ENCODE data around the gene ADAMTS6.
A peak's percentile ranks its signal among the peaks of the same experiment; 100 is the strongest.

ADAMTS6 gene

DNA sequence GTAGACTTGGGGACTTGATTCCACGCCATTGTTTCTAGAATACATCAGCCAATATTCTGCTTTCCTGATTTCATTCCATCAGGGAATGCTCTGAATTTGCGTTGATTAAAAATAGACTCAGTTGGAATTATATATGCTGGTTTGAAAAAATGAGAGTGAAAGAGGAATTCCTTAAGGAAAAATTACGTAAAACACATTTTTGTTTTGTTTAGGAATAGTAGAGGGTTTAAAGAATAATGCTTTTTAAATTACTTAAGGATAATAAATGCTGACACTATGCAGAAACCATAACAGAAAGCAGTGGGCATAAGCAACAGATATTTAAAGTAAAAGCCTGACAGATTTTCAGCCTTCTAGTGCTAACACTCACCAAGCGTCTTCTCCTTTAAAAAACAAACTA, 235.0 kb downstream of the ADAMTS6 start:
- H3K4me3 Mint-ChIP-seq = no peak overlapping the region
- TF ChIP-seq, protein P1, sequence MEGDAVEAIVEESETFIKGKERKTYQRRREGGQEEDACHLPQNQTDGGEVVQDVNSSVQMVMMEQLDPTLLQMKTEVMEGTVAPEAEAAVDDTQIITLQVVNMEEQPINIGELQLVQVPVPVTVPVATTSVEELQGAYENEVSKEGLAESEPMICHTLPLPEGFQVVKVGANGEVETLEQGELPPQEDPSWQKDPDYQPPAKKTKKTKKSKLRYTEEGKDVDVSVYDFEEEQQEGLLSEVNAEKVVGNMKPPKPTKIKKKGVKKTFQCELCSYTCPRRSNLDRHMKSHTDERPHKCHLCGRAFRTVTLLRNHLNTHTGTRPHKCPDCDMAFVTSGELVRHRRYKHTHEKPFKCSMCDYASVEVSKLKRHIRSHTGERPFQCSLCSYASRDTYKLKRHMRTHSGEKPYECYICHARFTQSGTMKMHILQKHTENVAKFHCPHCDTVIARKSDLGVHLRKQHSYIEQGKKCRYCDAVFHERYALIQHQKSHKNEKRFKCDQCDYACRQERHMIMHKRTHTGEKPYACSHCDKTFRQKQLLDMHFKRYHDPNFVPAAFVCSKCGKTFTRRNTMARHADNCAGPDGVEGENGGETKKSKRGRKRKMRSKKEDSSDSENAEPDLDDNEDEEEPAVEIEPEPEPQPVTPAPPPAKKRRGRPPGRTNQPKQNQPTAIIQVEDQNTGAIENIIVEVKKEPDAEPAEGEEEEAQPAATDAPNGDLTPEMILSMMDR (IDR thresholded peaks at IDR 0.05) = no peak
- H3K9me3 Mint-ChIP-seq = no peaks in the 10 kb centered on the region
- peaks cover 12% of the 10 kb centered on the region for H3K4me1 Mint-ChIP-seq
- no peaks in the 10 kb centered on the region for H3K36me3 Mint-ChIP-seq (ENCODE audit: low read depth)
- no peak for DNase-seq
- no peak overlapping the region for H3K27ac Mint-ChIP-seq
- H3K27me3 Mint-ChIP-seq (ENCODE audit: low read depth, poor library complexity) = no peaks in the 10 kb centered on the region

DNA sequence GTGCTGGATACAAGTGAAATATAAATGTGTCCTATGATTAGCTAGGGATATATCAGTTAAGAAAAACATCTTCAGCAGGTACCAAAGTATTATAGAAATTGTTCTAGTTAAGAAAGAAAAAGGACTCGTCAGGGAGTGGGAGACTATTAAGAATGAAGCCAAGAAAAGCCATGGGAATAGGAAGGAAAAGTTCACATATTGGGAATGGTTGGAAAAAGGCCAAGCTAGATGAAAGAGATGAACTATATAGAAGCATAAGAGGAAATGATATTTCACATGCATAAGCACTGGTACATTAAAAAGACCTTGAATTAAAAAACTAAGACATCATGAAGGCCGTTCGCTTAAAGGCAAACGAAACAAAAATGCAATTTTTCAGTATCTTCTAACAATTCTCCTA, 237.7 kb downstream of the ADAMTS6 start:
- Mint-ChIP-seq H3K9me3 (no peaks in the 10 kb centered on the region), H3K27me3 (ENCODE audit: low read depth, poor library complexity) (no peaks in the 10 kb centered on the region), H3K27ac (peak overlapping the region; percentile 4), H3K4me1 (peaks cover 12% of the 10 kb centered on the region), H3K4me3 (no peak overlapping the region), H3K36me3 (ENCODE audit: low read depth) (peaks cover 11% of the 10 kb centered on the region)
- DNase-seq = no peak
- TF ChIP-seq, protein P1 (IDR thresholded peaks at IDR 0.05) = no peak

DNA sequence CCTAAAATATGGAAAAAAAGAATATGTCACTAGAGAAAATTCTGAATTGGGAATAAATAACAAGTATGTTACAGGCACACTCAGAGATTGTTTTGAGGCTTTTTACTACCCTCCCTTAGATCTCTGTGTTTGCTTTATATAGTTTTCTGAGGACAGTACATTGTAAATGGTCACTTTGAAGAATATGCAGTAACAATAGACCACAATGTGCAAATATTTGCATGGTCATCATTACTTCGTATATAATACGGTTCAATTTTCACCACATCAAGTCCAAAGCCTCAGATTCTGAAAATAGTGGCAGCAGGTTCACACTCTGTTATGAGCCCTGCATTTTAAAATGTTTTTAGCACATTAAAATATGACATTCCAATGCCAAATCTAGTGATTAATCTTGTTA, 238.6 kb downstream of the ADAMTS6 start:
- no peak for DNase-seq
- Mint-ChIP-seq H3K4me3 (no peak overlapping the region), H3K27ac (no peak overlapping the region), H3K4me1 (peaks cover 12% of the 10 kb centered on the region), H3K9me3 (no peaks in the 10 kb centered on the region), H3K27me3 (ENCODE audit: low read depth, poor library complexity) (no peaks in the 10 kb centered on the region), H3K36me3 (ENCODE audit: low read depth) (peaks cover 17% of the 10 kb centered on the region)
- TF ChIP-seq, protein P1 (IDR thresholded peaks at IDR 0.05) = no peak

DNA sequence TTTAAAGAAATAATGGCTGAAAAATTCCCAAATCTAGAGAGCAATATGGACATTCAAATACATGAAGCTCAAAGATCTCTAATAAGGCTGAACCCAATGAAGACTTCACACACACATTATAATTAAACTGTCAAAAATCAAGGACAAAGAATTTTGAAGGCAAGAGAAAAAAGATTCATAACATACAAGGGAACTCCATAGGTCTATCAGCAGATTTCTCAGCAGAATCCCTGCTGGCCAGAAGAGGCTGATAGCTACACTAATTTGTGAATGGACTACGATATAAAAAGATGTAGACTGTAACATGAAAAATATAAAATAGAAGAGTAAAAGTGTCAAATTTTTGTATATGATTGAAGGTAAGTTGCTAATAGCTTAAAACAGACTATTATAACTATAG, 251.9 kb downstream of the ADAMTS6 start:
- Mint-ChIP-seq H3K4me1 (no peaks in the 10 kb centered on the region), H3K27me3 (ENCODE audit: low read depth, poor library complexity) (no peaks in the 10 kb centered on the region), H3K9me3 (peaks cover 48% of the 10 kb centered on the region), H3K36me3 (ENCODE audit: low read depth) (peaks cover 70% of the 10 kb centered on the region), H3K27ac (no peak overlapping the region), H3K4me3 (no peak overlapping the region)
- TF ChIP-seq, protein P1 (IDR thresholded peaks at IDR 0.05) = no peak
- DNase-seq = no peak

DNA sequence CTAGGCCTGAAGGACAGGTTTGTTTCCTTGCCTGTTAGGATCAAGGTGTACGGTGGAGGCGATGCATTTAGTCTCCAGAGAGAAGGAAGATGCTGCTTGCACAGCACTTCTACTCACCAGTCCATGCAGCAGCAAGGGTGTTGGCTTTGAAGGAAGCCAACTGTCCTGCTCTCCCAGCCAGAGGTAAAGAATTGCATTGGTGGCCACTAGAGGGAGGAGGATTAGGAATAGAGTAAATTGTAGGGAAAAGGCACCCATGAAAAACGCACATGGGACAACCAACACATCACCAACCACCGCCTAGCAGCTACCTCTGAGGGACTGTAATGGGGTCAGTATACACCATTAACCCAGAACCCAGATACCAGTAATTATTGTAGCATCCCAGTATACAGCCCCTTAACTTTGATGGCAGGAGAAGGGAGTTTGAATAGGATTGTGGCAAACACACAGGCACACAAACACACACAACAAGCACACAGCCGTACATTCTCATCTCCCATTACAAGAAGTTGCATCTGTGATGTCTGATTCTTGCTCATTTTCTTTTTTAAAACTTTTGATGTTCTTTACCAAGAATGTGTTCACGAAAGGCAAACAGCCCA, 267.7 kb downstream of the ADAMTS6 start:
- no peaks in the 10 kb centered on the region for H3K27me3 Mint-ChIP-seq (ENCODE audit: low read depth, poor library complexity)
- H3K4me1 Mint-ChIP-seq = peaks cover 13% of the 10 kb centered on the region
- TF ChIP-seq, protein P1 (IDR thresholded peaks at IDR 0.05) = peak; percentile 45
- no peak for DNase-seq
- H3K27ac Mint-ChIP-seq = no peak overlapping the region
- no peak overlapping the region for H3K4me3 Mint-ChIP-seq
- H3K36me3 Mint-ChIP-seq (ENCODE audit: low read depth) = peaks cover 55% of the 10 kb centered on the region
- H3K9me3 Mint-ChIP-seq = peaks cover 7% of the 10 kb centered on the region

DNA sequence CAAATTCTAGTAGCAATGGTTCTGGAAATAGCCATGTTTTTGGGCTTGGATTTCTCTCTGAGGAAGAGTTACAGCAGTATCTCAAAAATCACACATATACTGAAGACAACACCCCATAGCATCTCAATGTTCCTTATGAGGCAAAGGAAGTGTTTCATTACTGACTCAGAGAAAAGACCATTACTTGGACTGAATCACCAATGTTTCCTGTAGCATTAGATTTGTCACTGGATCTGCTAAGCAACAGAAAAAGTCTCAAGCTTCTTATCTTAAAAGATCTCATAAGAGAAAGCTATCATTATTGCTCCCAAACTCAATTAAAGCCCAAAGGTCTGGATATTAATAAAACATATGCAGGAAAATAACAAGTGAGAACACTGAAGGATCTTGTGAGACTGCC, 272.4 kb downstream of the ADAMTS6 start:
- Mint-ChIP-seq H3K9me3 (no peaks in the 10 kb centered on the region), H3K4me1 (no peaks in the 10 kb centered on the region), H3K27me3 (ENCODE audit: low read depth, poor library complexity) (no peaks in the 10 kb centered on the region), H3K36me3 (ENCODE audit: low read depth) (peaks cover 64% of the 10 kb centered on the region), H3K27ac (no peak overlapping the region), H3K4me3 (no peak overlapping the region)
- TF ChIP-seq, protein P1 (IDR thresholded peaks at IDR 0.05) = no peak
- DNase-seq = no peak

All from nephron progenitor cell (in vitro differentiated cells).